Measurements from ENCODE around the gene HAS3. TPM values are rescaled to one million over a fixed set of nuclear protein-coding genes. Genes with fewer than 3 reads are reported as not detected.
"Not testable (repeated sequence)": the region's sequence is repeated elsewhere in the genome, so short reads cannot be mapped to it uniquely, and the experiment has no call there.

HAS3 gene, protein sequence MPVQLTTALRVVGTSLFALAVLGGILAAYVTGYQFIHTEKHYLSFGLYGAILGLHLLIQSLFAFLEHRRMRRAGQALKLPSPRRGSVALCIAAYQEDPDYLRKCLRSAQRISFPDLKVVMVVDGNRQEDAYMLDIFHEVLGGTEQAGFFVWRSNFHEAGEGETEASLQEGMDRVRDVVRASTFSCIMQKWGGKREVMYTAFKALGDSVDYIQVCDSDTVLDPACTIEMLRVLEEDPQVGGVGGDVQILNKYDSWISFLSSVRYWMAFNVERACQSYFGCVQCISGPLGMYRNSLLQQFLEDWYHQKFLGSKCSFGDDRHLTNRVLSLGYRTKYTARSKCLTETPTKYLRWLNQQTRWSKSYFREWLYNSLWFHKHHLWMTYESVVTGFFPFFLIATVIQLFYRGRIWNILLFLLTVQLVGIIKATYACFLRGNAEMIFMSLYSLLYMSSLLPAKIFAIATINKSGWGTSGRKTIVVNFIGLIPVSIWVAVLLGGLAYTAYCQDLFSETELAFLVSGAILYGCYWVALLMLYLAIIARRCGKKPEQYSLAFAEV
- total RNA-seq (2014; rRNA removed; shearing (Covaris generic)): 0.20 and 1.3 TPM in 2 replicates

DNA sequence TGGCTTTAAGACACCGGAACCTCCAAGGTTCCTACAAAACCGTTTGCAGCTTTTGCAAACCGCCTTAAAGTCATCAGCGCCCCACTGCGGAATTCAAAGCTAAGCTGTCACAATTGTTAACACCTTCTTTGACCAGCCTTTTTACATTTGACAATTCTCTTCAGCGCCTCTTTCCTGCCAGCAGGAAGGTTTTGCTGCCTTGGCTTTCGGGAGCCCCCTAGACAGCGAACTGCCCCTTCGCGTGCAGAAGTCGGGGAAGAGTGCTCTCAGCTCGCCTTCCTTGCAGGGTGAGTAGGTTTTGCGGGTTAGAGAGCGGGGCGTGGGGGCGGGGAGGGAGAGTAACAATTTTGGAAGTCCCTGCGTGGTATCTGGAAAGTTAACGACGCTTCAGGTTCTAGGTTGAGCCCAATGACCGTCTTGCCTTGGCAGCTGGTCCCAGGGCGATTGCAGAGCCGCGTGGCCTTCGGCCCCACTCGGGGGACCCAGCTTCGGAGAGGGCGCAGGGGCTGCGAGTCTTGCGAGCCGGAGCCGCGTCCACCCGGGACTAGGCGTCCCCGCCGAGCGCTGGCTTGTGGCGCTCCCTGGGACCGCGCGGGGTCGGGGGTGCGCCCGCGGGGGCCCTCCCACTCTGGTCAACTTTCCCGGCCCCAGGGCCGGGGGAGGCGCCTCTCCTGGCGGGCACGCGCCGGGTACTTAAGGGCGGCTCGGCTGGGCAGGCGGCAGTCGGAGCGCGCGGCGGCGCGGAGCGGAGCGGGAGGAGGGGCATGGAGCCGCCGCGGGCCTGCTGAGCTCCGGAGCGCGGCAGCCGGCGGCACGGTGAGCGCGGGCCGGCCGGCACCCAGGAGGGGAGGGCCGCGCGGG is at the start of gene HAS3:
TSS of gene HAS3 (plus strand) at position 153 of the 861 bp plus-strand sequence. CDS start 3,743 bp downstream, outside the sequence.
- peak; percentile 82 for DNase-seq (ENCODE audit: low read depth)

DNA sequence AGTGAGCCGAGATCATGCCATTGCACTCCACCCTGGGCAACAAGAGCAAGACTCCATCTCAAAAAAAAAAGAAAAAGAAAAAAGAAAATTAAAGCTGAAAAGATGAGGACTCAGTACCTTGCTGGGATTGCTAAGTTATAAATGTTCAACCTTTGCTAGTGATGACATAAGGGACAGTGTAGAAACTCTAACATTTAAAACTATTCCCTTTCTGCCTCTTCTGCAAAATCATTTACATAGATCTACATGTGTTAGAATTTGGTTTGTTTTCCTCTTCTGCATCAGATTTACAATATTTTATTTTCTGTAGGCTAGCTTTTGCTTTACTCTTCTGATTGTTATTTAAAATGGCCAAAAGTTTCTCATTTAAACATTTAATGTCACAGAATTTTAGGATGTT is 49.5 kb upstream of the HAS3 start:
- DNase-seq (ENCODE audit: low read depth): no peak

GRCh38 chr16:69056421-69056820 is 49.0 kb upstream of the HAS3 start:
- no peak for DNase-seq (ENCODE audit: low read depth)

GRCh38 chr16:69057400-69058378 is 47.8 kb upstream of the HAS3 start:
- DNase-seq (ENCODE audit: low read depth): peak; percentile 92

DNA sequence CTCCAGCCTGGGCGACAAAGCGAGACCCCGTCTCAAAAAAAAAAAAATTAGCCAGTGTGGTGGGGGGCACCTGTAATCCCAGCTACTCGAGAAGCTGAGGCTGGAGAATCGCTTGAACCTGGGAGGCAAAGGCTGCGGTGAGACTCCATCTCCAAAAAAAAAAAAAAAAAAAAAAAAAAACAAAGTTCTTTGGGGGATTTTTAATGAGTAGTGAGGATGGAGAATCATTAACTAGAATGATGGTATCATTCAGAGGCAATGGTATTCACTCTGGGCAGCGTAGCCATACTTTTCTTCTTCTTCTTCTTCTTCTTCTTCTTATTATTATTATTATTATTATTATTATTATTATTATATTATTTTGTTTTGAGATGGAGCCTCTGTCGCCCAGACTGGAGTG is 42.0 kb upstream of the HAS3 start:
- not testable (repeated sequence) for DNase-seq (ENCODE audit: low read depth)

- DNase-seq (ENCODE audit: low read depth): peak; percentile 94
Observed at GRCh38 chr16:69064124-69064763, 41.2 kb upstream of the HAS3 start.

GRCh38 chr16:69064764-69065313 is 40.6 kb upstream of the HAS3 start:
- peak; percentile 40 for DNase-seq (ENCODE audit: low read depth)

- peak; percentile 32 for DNase-seq (ENCODE audit: low read depth)
Observed at GRCh38 chr16:69069504-69069903, 35.9 kb upstream of the HAS3 start.

DNA sequence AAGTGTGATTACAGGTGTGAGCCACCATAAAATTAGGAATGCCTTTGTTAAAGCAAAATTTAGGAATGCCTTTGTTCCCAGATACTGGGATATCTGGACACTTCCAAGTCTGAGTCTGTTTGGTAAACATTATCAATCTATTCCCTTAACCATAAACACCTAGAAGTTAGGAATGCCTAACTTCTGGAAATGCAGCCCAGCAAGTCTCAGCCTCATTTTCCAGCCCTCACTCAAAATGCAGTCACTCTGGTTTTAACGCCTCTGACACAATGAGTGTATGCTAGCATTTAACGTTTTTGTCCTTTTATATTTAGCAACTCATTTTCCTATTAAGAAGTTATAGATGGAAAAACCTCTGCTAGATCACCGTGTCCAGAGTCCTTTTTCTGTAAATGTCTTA is 34.4 kb upstream of the HAS3 start:
- DNase-seq (ENCODE audit: low read depth): no peak

DNA sequence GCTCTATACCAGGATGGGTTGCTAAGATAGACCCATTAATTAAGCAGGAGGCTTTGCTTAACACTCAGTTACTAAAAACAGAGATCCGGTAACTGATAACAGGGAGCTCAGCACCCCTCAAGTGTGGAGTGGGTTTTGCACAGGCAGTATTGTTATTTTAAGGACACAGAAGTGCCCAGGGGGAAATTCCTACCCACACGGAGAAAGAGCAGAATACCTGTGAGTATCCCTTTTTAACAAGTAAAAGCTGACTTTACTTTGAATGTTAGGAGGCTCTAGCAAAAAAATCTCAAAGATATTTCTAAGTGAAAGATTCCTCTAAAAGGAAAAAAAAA is 32.8 kb upstream of the HAS3 start:
- no peak for DNase-seq (ENCODE audit: low read depth)

GRCh38 chr16:69073181-69073702 is 32.2 kb upstream of the HAS3 start:
- peak; percentile 96 for DNase-seq (ENCODE audit: low read depth)

GRCh38 chr16:69077251-69077650 is 28.2 kb upstream of the HAS3 start:
- peak; percentile 94 for DNase-seq (ENCODE audit: low read depth)

- DNase-seq (ENCODE audit: low read depth): no peak
Observed at GRCh38 chr16:69078073-69078472, 27.4 kb upstream of the HAS3 start.

DNA sequence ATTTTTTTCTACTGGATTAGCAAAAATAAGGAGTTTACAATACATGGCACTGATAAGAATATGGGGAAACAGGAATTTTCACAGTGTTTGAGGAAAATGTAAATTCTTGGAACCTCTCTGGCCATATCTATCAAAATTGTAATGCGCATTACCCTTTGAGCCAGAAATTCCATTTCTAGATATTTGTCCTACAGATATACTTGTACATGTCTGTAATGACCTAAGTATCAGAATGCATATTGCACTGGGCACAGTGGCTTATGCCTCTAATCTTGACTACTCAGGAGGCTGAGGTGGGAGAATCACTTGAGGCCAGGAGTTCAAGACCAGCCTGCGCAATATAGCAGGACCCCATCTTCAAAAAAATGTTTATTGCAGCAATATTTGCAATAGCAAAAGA is 25.8 kb upstream of the HAS3 start:
- DNase-seq (ENCODE audit: low read depth): no peak

GRCh38 chr16:69083306-69083941 is 22.0 kb upstream of the HAS3 start:
- DNase-seq (ENCODE audit: low read depth): no peak

- DNase-seq (ENCODE audit: low read depth): no peak
Observed at GRCh38 chr16:69084289-69084688, 21.2 kb upstream of the HAS3 start.

DNA sequence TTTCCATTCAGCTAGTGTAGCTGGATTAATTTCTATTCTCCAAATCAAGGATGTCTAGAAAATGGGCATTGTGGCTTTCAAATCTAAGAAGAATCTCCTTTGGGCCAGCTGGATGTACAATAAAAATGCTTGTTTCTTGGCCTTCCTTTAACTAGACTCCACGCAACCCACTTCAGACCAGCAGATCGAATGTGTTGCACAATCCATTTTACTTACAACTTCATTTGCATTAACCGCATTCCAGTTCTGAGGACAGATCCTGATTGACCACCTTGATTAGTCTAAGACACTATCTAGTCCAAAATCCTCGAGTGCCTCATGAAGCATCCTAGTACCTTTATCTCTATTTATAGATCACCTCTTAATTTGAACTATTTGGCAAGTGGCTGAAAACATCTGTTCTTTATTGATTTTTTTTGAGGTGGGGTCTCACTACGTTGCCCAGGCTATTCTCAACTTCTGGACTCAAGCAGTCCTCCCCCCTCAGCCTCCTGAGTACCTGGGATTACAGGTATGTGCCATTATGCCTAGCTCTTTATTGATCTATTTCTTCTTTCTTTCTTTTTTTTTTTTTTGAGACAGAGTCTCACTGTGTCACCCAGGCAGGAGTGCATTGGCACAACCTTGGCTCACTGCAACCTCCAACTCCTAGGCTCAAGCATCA is 20.3 kb upstream of the HAS3 start:
- no peak for DNase-seq (ENCODE audit: low read depth)

DNA sequence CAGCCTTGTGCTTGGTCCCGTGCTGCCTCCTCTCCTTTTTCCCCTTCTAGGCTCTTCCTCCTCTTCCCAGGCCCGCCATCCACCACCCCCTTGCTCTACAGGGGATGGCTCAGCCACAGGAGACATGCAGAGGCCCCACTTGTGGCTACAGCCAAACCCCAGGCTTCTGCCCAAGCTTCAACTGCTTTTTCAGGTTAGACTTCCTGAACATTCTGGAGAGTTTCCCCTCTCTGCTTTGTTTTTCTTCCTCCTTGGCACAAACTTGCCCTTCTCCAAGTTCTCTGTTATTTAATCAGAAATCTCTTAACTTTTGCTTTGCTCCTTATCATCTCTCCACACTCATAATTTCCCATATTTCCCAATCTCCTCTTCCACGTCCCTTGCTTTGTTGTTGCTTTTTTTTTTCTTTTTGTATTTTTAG is 18.3 kb upstream of the HAS3 start:
- no peak for DNase-seq (ENCODE audit: low read depth)

DNA sequence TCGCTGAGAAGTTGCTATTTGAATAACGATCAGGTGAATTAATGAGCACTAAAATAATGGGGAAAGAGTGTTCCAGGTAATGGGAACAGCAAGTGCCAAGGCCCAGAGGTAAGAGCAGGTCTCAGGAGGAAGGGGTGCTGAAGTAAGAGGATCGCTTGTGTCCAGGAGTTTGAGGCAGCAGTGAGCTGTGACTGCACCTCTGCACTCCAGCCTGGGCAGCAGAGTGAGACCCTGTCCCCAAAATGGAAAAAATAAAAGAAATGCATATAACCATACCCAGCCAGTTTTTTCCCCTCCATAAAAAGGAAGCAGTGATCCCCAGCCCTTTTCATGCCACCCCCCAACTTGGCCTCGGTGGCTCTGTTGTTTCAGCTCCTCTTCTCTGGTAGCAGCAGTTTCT is 16.8 kb upstream of the HAS3 start:
- no peak for DNase-seq (ENCODE audit: low read depth)

All from M059J (cell line).